Skin of body (tissue), 2 donors: ENCODE data around the gene EPO. TPM values are rescaled to one million over a fixed set of nuclear protein-coding genes. Genes with fewer than 3 reads are reported as not detected.
"Not testable (repeated sequence)": the region's sequence is repeated elsewhere in the genome, so short reads cannot be mapped to it uniquely, and the experiment has no call there.

Experiments
- DNase-seq: peaks from one replicate; lab custom pipeline; 2025; lab: John Stamatoyannopoulos, UW
- total RNA-seq: library from RNA; depleted of rRNA; stranded (reverse); fragments of >200 nt; gene quantifications from one replicate; pipeline ENCODE4 v1.2.3, GENCODE V29; 2014

The EPO gene
- total RNA-seq, 1 donor from 2014 or later: not detected

GRCh38 chr7:100731937-100732636, 11.8 kb downstream of the EPO start:
- DNase-seq: no peak

DNA sequence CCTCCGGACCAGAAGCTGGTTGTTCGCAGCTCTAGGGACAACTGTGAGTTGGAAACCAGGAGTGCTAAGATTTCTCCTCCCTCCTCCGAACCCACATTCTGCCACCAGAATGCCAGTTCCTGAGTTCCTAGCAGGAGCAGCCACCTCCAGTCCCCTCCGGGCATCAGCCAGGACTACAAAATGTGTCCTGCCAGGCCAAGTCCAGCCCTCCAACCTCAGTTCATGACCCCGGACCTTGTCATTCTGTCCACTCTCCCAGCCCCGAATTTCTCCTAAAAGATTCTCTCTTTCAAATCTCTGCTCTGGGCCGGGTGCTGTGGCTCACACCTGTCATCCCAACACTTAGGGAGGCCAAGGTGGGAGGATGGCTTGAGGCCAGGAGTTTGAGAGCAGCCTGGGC, 15.5 kb downstream of the EPO start:
- no peak for DNase-seq

DNA sequence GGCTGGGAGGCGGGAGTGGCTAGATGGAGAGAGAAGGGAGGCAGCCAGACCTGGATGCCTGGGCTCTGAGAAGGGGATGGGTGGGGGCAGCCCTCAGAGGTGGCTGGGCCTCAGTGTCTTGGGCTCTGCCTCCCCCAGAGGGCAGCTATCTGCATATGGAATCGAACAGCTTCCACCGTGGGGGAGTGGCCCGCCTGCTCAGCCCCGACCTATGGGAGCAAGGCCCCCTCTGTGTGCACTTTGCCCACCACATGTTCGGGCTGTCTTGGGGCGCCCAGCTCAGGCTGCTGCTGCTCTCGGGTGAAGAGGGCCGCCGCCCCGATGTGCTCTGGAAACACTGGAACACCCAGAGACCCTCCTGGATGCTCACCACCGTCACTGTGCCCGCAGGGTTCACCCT, 16.4 kb downstream of the EPO start:
- no peak for DNase-seq

DNA sequence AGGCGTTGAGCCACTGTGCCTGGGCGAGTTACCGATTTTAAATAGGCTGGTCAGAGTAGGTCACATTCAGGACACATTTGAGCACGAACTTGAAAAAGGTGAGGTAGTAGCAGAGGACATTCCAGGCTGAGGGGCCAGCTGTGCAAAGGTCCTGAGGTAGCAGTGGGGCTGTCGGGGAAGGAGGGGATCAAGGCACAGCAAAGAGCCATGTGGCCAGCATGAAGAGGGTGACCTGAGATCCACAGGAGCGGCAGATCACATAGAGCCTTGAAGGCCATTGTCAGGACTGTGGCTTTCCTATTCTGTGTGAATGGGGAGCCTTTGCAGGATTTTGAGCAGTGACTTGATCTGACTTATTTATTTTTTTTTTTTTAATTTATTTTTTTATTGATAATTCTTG, 19.7 kb downstream of the EPO start:
- DNase-seq: no peak

- DNase-seq: no peak
These were observed 24.3 kb downstream of the EPO start for GRCh38 chr7:100744605-100745004.

DNA sequence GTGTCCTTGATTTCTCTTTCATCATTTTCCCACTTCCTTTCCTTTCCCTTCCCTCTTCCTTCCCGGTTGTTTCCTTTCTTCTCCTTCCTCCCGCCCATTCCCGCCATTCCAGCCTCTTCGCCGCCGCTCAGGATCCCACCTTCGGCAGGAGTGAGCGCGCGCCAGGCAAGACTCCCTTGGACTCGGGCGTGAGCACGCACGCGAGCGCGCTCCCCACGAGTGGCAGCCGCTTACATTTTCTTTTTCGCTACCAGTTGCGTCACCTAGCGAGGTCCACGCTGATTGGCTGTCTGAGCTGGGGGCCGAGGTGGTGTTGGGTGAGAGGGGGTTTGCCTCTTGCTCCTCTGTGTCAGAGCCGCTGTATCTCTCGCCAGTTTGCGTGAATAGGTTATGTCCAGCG, 24.9 kb downstream of the EPO start:
- peak; percentile 20 for DNase-seq

- no peak for DNase-seq
These were observed 32.7 kb downstream of the EPO start for GRCh38 chr7:100752994-100753393.

- no peak for DNase-seq
These were observed 33.5 kb downstream of the EPO start for GRCh38 chr7:100753750-100754149.

GRCh38 chr7:100759357-100760171, 39.3 kb downstream of the EPO start:
- no peak for DNase-seq

GRCh38 chr7:100762841-100763240, 42.6 kb downstream of the EPO start:
- DNase-seq: not testable (repeated sequence)

GRCh38 chr7:100763556-100764140, 43.4 kb downstream of the EPO start:
- no peak for DNase-seq

DNA sequence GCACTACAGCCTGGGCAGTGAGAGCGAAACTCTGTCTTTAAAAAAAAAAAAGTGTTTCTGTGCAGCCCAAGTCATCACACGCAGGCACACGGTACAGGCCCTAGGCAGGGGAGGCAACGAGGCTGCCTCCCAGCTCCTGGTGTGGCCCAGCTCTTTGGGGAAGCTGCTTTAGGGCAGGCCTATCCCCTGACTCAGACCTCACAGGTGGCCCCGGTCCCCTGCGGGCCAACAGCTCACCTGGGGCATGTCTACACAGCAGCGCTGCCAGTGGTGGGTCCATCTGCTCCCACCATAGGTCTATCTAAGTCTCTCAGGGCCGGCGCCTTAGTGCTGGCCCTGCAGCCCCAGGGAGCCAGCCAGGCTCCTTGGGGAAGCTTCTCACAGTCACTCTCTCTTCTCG, 44.6 kb downstream of the EPO start:
- DNase-seq: no peak

DNA sequence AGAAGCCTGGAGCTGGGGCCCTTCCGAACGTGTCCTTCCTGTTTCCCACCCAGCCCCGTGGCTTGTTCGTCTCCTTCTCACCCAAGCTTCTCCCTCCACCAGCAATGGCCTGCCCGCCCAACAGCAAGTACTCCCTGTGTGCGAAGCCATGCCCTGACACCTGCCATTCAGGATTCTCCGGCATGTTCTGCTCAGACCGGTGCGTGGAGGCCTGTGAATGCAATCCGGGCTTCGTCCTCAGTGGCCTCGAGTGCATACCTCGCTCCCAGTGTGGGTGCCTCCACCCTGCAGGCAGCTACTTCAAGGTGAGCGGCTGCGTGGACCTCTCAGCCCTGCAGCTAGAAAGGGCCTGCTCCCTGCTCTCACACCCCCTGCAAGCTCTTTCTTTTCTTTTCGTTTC, 45.0 kb downstream of the EPO start:
- no peak for DNase-seq

DNA sequence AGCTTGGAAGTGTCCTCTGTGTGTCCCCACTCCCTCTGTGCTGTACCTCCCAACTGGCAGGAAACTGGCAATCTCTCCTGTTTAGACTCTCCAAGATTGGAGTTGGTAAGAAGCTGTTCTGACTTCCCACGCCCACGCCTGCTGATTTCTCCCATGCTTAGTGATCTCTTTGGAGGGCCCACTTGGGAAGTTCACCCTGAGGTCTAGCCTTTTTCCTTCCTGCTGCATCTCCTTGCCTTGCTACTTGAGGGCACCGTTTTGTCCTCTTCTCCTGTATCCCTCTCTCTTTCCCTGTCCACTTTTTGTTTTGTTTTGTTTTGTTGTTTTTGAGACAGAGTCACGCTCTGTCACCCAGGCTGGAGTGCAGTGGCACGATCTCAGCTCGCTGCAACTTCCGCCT, 48.5 kb downstream of the EPO start:
- no peak for DNase-seq

Other genes with a start within 250 kb of the EPO start
- gene TSC22D4, start 241.3 kb upstream of the EPO start, total RNA-seq: 18.8 TPM
- gene NYAP1, start 236.5 kb upstream of the EPO start, total RNA-seq: 1.7 TPM
- 5.2 TPM for gene AGFG2, start 181.3 kb upstream of the EPO start, total RNA-seq
- 0.39 TPM for gene SAP25, start 146.6 kb upstream of the EPO start, total RNA-seq
- gene LRCH4, start 134.3 kb upstream of the EPO start, total RNA-seq: 13.3 TPM
- gene FBXO24, start 134.1 kb upstream of the EPO start, total RNA-seq: 0.20 TPM
- 102 TPM for gene PCOLCE, start 118.1 kb upstream of the EPO start, total RNA-seq
- gene MOSPD3, start 107.9 kb upstream of the EPO start, total RNA-seq: 5.8 TPM
- 1.4 TPM for gene TFR2, start 78.9 kb upstream of the EPO start, total RNA-seq
- not detected for gene ACTL6B, start 64.0 kb upstream of the EPO start, total RNA-seq
- gene GNB2, start 46.7 kb upstream of the EPO start, total RNA-seq: 69.4 TPM
- gene GIGYF1, start 26.2 kb upstream of the EPO start, total RNA-seq: 17.9 TPM
- 23.9 TPM for gene POP7, start 14.3 kb upstream of the EPO start, total RNA-seq
- gene ZAN, start 13.1 kb downstream of the EPO start, total RNA-seq: not detected
- 54.6 TPM for gene EPHB4, start 107.1 kb downstream of the EPO start, total RNA-seq
- gene SLC12A9, start 132.2 kb downstream of the EPO start, total RNA-seq: 12.2 TPM
- gene TRIP6, start 146.9 kb downstream of the EPO start, total RNA-seq: 36.5 TPM
- gene SRRT, start 154.6 kb downstream of the EPO start, total RNA-seq: 42.6 TPM
- gene UFSP1, start 169.2 kb downstream of the EPO start, total RNA-seq: 1.2 TPM
- gene ACHE, start 175.4 kb downstream of the EPO start, total RNA-seq: 9.8 TPM
- gene MUC3A, start 229.1 kb downstream of the EPO start, total RNA-seq: not detected
- not detected for gene MUC12, start 249.1 kb downstream of the EPO start, total RNA-seq